ENCODE data around the gene OR2W1. TPM values are rescaled to one million over a fixed set of nuclear protein-coding genes. Genes with fewer than 3 reads are reported as not detected.

The OR2W1 gene
- polyA plus RNA-seq (ENCODE audit: insufficient read length in 3 of 3): not detected

DNA sequence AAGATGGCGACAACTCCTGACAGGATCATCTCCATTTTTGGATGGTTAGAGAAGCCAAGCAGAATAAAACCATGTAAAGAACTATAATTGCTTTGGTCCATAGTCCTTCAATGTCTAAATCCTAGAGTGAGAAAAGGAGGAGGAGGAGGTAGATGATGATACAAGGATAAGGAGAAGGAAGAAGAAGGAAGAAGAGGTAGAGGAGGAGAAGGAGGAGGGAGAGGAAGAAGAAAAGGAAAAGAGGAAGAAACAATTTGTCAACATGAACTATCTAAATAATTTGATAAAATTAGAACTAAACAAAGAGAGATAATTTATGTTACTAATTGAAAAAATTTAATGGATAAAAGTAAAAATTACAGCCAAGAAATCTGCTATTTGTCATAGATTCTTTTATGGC lies at the start of gene OR2W1:
Gene OR2W1, minus strand, starts transcription at position 101 of the 400 bp plus-strand sequence. Its CDS starts 0 bp downstream, at position 101.
- no peak for DNase-seq (ENCODE audit: low read depth in 3 of 3, low spot score in 2 of 3)

- no peak for DNase-seq (ENCODE audit: low read depth in 3 of 3, low spot score in 2 of 3)
Observed at GRCh38 chr6:29092957-29093356, 48.0 kb upstream of the OR2W1 start.

- no peak for DNase-seq (ENCODE audit: low read depth in 3 of 3, low spot score in 2 of 3)
Observed at GRCh38 chr6:29087213-29087612, 42.2 kb upstream of the OR2W1 start, which contains the start of gene OR2B3. Gene OR2B3 (minus strand): TSS chr6:29087313. CDS start chr6:29087248, 65 bp downstream.

- no peak for DNase-seq (ENCODE audit: low read depth in 3 of 3, low spot score in 2 of 3)
Observed at GRCh38 chr6:29082457-29082856, 37.5 kb upstream of the OR2W1 start.

DNA sequence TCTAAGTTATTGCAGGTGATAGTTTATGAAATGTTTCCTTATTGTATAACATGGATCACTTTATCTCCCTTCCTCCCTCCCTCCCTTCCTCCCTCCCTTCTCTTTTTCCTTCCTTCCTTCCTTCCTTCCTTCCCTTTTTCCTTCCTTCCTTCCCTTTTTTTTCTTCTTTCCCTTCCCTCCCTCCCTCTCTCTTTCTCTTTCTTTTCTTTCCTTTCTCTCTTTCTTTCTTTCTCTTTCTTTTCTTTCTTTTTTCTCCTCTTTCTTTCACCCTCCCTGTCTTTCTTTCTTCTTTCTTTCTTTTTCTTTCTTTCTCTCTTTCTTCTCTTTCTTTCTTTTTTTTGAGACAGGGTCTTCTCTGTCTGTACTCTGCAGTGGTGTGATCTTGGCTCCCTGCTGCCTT lies 36.3 kb upstream of the OR2W1 start:
- DNase-seq (ENCODE audit: low read depth in 3 of 3, low spot score in 2 of 3): no peak

GRCh38 chr6:29079203-29079602 lies 34.2 kb upstream of the OR2W1 start:
- DNase-seq (ENCODE audit: low read depth in 3 of 3, low spot score in 2 of 3): no peak

DNA sequence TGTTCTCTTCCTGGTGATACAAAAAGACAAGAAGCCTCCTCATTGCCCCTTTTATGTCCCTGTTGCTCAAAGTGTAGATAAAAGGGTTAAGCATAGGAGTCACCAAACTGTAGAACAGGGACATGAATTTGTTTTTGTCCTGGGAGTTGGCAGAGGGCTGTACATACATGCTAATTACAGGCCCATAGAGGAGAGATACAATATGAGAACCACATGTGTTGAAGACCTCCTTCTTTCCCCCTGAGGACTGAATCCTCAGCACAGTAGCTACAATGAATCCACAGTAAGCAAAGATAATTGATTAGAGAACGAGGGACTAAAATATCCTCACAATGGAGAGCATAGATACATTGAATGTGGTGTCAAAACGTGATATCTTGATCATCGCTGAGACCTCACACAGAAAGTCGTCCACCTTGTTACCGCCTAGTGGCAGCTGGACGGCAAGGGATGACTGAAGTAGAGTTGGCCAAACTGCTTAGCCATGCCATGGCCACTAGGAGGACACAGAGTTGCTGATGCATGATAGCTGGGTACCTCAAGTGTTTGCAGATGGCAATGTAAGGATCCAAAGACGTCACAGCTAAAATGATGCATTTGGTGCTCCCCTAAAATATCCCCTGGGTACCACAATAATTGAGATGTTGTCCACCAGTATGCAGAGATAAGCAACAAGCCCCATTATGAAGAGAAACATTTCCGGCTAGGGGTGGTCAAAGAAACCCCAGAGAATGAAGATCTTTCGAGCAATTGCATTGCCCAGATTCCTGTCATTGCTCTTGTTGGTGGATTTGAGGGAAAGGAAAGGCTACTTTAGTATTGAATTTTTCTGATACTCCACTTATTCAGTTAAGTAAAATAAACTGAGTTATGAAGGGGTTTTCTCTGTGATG lies 27.1 kb upstream of the OR2W1 start:
- DNase-seq (ENCODE audit: low read depth in 3 of 3, low spot score in 2 of 3): no peak

DNA sequence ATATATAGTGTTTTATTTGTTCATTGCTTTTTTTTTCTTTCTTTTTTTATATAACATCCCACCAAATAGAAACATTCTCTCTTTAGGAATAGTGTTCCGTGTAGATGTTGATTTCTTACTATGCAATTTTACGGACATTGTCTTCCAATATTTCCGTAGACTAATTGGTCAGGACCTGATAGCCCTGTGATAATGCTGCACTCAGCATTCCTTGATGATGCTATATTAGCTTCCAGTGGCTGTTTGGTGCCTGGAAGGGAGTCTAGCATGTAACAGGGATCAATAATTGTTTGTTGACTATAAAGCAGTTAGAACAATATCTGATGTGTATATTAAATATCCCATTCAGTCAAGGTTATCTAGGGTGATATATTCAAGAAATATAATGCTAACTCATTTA lies 6.7 kb upstream of the OR2W1 start:
- no peak for DNase-seq (ENCODE audit: low read depth in 3 of 3, low spot score in 2 of 3)

- DNase-seq (ENCODE audit: low read depth in 3 of 3, low spot score in 2 of 3): no peak
Observed at GRCh38 chr6:29035951-29036350, 9.0 kb downstream of the OR2W1 start.

DNA sequence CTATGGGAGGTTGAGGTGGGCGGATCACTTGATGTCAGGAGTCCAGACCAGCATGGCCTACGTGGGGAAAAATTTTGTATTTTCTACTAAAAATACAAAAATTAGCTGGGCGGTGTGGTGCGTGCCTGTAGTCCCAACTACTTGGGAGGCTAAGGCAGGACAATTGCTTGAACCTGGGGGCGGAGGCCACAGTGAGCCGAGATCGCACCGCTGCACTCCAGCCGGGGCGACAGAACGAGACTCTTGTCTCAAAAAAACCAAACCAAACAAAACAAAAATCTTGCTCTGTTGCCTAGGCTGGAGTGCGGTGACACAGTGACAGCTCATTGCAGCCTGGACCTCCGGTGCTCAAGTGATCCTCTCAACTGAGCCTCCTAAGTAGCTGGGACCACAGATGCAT lies 16.2 kb downstream of the OR2W1 start:
- DNase-seq (ENCODE audit: low read depth in 3 of 3, low spot score in 2 of 3): no peak

DNA sequence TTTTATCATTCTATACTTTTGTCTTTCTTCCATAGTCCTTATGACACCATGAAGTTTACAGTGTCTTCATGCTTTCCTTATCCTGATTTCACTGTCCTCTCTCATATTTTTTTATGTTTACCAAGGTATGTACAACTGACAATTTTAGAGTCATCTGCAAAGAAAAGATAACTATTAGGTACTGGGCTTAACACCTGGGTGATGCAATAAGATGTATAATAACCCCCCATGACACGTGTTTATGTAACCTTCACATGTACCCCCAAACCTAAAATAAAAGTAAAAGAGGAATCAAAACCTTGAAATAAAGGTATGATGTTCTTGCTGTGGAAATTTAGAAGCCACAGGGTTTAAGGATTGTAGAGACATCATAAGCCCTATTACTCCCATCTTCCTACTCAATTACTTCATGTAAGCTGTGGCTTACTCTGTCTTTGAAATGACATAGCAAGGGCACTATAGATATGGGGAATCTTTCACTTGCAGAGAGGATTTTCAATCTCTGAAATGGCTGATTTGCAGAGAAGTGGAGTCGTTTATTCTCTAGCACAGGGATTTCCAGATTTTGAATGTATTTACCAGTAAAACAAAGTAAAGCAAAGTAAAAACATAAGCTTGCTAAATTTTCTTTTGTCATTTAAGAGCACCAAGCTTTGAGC lies 18.9 kb downstream of the OR2W1 start:
- DNase-seq (ENCODE audit: low read depth in 3 of 3, low spot score in 2 of 3): no peak

- no peak for DNase-seq (ENCODE audit: low read depth in 3 of 3, low spot score in 2 of 3)
Observed at GRCh38 chr6:29021434-29021833, 23.5 kb downstream of the OR2W1 start.

DNA sequence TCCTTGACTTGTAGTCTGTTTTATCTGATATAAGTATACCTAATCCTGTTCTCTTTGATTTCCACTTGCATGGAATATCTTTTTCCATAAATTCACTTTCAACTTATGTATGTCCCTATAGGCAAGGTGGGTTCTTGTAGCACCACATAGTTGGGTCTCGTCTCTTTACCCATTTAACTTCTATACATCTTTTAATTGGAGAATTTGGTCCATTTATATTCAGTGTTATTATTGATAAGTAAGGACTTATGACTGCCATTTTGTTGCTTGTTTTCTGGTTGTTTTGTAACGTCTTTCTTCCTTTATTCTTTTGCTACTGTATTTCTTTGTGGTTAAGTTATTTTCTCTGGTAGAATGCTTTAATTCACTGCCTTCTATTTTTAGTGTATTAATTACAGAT lies 25.3 kb downstream of the OR2W1 start:
- DNase-seq (ENCODE audit: low read depth in 3 of 3, low spot score in 2 of 3): no peak

GRCh38 chr6:29017428-29017802 lies 27.6 kb downstream of the OR2W1 start:
- DNase-seq (ENCODE audit: low read depth in 3 of 3, low spot score in 2 of 3): no peak

DNA sequence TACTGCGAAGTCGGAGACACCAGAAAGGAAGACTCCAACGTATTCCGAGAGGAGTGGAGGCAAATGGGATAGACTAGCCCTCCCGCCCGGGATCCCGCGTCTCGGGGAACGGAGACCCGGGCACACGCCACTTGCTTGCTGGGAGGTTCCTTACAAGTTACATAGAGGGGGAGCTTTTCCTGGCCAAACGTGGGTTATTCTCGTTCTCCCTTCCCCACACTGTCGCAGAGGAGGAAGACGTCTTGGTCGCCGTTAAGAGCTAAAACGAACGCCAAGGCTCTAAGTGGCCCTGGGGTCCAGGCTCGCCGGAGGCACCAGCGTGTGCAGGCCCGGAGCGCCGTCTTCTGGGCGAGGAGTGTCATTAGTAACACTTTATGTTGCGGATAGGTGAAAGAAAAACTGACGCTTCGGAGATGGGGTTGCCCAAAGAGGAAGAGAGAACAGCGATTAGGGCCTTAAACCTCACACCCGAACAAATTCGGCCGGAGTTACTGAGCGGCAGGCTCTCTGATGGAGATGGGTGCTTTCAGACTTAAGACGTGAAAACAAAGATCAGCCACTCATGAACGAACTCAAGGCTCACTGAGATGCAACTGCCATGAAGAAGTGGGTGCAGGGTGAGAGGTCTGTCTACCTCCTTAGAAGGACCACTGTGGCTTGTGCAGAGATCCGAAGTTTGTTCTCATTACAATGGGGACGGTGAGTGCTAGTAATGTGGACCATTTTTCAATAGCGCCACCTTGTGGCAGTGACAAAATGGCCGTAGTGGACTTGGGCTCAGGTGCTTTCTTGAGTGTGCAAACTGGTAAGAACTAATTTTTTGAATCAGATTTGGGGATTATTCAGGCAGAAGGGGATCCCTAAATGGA lies 28.2 kb downstream of the OR2W1 start:
- peak; percentile 70 to 81 (median 74) for DNase-seq (ENCODE audit: low read depth in 3 of 3, low spot score in 2 of 3)

DNA sequence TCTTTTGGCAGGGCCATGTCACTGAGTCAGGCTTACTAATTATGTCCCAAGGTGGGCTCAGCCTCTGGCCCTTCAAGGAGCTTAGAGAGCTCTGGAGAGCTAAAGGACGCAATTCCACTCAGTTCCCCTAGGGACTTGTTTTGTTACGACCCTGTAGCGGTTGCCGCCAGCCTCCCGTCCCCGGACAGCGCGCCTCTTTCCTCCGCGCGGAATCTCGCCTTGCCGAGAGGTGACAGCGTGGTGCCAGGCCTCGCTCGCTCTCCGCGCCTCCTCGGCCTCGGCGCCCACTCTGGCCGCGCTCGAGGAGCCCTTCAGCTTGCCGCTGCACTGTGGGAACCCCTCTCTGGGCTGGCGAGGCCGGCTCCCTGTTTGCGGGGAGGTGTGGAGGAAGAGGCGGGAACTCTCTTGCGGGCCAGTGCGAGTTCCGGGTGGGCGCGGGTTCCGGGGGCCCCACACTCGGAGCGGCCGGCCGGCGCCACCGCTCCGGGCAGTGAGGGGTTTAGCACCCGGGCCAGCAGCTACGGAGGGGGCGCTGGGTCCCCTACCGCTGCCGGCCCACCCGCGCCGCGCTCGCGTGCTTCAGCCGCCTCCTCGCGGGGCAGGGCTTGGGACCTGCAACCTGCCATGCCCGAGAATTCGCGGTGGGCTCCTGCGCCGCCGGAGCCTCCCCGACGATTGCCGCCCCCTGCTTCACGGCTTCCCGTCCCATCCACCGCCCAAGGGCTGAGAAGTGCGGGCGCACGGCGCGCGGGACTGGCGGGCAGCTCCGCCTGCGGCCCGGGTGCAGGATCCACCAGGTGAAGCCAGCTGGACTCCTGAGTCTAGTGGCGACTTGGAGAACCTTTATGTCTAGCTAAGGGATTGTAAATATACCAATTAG lies 30.0 kb downstream of the OR2W1 start:
- DNase-seq (ENCODE audit: low read depth in 3 of 3, low spot score in 2 of 3): no peak

- DNase-seq (ENCODE audit: low read depth in 3 of 3, low spot score in 2 of 3): peak; percentile 61 to 68 (median 64)
Observed at GRCh38 chr6:29011276-29011734, 33.7 kb downstream of the OR2W1 start.

GRCh38 chr6:29009358-29009757 lies 35.6 kb downstream of the OR2W1 start:
- DNase-seq (ENCODE audit: low read depth in 3 of 3, low spot score in 2 of 3): no peak

DNA sequence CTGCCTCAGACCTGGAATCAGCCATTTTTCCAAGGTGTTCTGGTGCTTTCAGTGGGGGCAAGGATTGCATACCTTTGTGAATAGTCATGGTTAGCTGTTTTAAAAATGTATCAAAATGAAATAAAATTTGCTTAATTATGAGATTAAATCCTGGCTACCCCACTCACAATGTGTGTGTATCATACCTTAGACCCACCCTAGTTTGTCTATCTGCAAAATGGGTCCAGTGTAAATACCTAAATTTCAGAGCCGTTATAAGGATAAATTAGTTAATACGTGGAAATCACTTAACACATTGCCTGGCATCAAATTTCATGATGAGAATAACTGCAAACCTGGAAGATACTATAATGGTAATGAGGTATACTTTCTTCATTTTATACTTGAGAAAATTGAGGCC lies 36.9 kb downstream of the OR2W1 start:
- DNase-seq (ENCODE audit: low read depth in 3 of 3, low spot score in 2 of 3): no peak

All from right renal cortex interstitium (tissue), 3 donors.